ENCODE results near the gene NIPBL. TPM values are rescaled to one million over a fixed set of nuclear protein-coding genes. Genes with fewer than 3 reads are reported as not detected.
"Not testable (repeated sequence)": the region's sequence is repeated elsewhere in the genome, so short reads cannot be mapped to it uniquely, and the experiment has no call there.

NIPBL gene
- total RNA-seq, 1 donor from 2014 or later: 46.8 TPM

GRCh38 chr5:37063739-37064138 lies 187.2 kb downstream of the NIPBL start:
- no peak for DNase-seq (ENCODE audit: low spot score)
- intact Hi-C loops (cut with DNase I): no loop called here

DNA sequence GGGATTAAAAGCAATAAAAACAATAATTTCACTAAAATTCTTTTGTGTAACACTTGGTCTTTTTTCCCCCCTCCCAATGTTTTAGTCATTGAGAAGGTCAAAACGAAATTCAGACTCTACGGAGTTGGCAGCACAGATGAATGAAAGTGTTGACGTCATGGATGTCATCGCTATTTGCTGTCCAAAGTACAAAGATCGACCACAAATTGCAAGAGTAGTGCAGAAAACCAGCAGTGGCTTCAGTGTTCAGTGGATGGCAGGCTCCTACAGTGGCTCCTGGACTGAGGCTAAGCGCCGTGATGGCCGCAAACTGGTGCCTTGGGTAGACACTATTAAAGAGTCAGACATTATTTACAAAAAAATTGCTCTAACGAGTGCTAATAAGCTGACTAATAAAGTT lies 187.9 kb downstream of the NIPBL start:
- intact Hi-C loops (cut with DNase I): no loop called here

DNA sequence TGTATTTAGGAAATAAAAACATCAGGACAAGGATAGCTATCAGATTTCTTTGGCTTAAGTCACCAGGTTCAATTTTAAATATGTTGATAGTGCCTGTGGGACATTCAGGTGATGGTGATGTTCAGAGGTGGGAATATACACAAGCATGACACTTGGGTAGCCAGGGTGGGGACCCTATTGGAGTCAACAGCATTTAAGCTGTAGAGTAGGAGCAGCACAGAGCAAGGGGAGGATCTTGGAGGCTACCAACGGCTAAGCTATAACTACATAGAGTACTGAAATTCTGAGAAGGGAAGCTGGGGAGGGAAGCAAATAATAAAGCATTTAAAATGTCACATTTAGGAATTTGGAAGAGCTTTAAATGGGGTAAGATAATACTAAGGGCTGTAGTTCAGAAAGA lies 194.9 kb downstream of the NIPBL start:
- no peak for DNase-seq (ENCODE audit: low spot score)
- intact Hi-C loops (cut with DNase I): no loop called here

More for the DNA sequence above, 187.9 kb downstream of the NIPBL start:
- no peak for DNase-seq (ENCODE audit: low spot score)

DNA sequence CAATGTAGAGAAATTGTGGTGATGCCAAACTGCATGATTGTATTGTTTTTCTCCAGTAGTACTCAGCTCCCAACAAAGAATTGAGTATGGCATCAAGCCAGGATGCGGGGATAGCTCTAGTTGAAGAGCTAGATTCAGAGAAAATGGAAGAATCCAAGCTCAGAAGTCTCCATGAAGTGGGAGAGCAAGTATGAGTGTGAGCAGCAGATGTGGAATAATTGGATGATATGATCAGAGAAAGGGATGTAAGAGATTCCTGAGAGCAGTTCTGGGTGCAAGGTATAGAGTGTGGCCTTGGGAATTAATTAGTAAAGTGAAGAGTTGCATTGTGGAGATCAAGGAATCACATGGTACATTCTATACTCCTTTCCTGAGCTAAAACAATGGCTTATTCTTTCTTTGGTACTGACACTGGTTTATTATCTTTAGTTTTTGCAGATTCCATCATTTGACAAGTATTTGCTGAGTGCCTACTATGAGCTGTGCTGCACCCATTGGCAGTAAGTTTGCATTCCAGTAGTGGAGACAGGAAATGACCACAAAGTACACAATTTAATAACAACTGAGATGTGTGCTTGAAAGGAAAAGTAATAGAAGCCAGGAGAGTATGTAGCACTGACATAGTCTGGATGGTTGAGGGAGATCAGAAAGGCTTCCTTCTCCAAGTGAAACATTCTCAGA lies 195.5 kb downstream of the NIPBL start:
- no peak for DNase-seq (ENCODE audit: low spot score)

GRCh38 chr5:37075399-37075950 lies 198.9 kb downstream of the NIPBL start:
- intact Hi-C loops (cut with DNase I): no loop called here
- DNase-seq (ENCODE audit: low spot score): no peak

More for the DNA sequence above, 195.5 kb downstream of the NIPBL start:
- intact Hi-C loops (cut with DNase I): no loop called here

DNA sequence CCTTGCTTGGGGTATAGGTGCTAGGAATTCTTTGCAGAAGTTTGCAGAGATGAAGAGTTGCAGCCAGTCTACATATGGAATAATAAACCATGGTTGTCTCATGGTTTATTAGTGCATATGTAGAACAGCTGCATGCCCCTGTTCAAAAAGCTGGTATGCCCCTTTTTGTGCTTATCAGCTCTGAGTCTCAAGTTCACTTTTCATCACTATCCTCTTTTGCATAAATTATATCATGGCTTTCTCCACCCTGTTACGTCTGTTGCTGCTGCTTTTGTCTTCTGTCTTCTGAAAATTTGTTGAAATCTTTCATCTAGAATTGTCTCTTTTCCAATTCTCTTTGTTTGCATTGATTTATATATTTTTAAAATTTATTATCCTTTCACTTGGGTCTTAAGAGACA lies 200.6 kb downstream of the NIPBL start:
- DNase-seq (ENCODE audit: low spot score): no peak
- intact Hi-C loops (cut with DNase I): no loop called here

DNA sequence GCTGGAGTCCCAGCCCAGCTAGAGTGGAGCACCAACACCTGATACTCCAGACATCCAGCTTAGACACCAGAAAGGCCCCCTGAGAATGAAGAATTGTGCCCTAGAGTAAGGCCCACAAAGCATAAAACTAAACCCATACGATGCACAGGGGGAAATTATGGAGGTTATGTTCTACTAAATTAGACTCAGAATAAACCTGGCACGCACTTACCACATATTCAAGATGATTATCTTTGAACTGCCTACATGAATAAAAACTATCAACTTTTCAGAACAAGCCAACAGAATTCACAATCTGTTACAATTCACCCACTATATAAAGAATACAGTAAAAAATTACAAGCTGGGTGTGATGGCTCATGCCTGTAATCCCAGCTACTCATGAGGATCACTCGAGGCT lies 204.1 kb downstream of the NIPBL start:
- DNase-seq (ENCODE audit: low spot score): no peak
- intact Hi-C loops (cut with DNase I): no loop called here

GRCh38 chr5:37082977-37083376 lies 206.4 kb downstream of the NIPBL start:
- DNase-seq (ENCODE audit: low spot score); intact Hi-C loops (cut with DNase I): not testable (repeated sequence)

DNA sequence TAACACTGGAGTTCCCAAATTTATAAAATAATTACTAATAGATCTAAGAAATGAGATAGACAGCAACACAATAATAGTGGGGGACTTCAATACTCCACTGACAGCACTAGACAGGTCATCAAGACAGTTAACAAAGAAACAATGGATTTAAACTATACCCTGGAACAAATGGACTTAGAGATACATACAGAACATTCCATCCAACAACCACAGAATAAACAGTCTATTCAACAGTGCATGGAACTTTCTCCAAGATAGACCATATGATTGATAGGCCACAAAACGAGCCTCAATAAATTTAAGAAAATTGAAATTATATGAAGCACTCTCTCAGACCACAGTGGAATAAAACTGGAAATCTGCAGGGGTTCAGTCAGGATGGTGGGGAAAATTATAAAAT lies 209.5 kb downstream of the NIPBL start:
- intact Hi-C loops (cut with DNase I); DNase-seq (ENCODE audit: low spot score): not testable (repeated sequence)

GRCh38 chr5:37086466-37087173 lies 210.1 kb downstream of the NIPBL start:
- no peak for DNase-seq (ENCODE audit: low spot score)
- intact Hi-C loops (cut with DNase I): no loop called here

DNA sequence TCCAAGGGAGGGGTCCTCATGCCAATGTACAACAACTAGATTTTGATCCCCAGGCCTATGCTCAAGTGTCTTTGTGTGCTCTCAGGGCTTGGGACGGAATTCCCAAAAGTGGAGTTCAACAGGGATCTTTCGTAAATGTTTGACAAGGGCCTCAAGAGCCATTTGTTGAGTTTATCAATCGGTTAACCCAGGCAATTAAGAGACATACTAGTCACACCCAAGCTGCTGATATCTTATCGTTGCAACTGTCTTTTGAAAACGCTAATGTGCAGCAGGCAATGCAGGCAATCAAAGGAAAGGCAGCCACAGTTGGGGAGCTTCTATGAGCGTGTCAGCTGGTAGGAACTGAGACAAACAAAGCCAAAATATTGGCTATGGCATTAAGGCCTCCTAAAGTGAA lies 211.4 kb downstream of the NIPBL start:
- intact Hi-C loops (cut with DNase I): no loop called here

DNA sequence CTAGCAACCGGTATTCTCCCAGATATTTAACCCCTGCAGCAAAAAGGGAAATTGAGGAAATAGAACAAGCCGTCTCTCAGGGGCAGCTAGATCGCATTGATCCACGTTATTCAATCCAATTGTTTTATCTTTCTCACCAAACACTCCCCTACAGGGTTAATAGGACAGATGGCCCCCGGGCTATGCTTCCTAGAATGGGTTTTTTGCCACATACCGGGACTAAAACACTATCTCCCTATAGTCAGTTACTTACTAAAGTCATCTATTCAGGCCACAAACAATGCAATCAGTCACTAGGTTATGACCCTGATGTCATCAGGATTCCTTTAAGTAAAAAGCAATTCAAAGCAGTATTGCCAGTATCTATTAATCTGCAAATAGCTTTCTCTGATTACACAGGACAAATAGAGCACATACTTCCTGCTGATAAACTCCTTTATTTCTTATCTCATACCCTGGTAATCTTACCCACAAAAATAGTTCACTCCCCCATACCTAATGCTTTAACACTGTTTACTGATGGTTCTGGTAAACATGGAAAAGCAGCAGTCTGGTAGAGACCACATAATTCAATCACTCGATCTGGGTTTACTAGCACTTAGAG lies 213.7 kb downstream of the NIPBL start:
- intact Hi-C loops (cut with DNase I): no loop called here
- no peak for DNase-seq (ENCODE audit: low spot score)

More for the DNA sequence above, 211.4 kb downstream of the NIPBL start:
- no peak for DNase-seq (ENCODE audit: low spot score)

DNA sequence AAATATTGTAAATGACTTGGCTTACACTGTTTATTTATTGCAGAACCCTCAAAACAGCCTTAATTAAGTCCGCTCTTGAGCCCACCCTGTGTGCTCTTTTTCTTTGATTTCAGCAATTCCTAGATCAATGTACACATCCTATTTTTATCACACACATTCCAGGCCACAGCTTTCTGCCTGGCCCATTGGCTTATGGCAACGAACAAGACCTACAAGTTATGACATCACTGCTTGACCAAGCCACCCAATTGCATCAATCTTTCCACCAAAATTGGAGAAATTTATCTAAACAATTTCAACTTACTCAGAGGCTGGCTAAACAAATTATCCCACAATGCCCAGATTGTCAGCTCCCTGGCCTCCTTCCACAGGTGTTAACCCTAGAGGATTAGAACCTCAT lies 214.2 kb downstream of the NIPBL start:
- intact Hi-C loops (cut with DNase I): no loop called here
- DNase-seq (ENCODE audit: low spot score): no peak

DNA sequence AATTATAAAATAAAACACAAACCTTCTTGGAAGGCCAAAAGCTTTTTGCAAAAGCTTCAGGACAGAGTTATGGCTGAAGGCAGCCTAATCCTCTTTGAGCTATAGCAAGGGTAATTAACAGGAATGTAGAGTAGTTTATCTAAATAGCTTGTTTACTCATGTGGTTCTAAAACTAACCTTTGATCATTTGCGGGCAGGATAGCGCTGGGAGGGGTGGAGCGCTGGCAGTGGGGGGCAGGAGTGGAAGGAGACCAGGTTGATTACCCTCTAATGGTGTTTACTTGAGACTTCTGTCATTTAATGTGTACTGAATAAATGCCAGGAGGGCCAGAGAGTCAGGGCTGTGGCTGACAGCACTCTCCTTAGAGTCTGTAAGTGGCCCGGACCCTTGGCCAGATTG lies 217.2 kb downstream of the NIPBL start:
- intact Hi-C loops (cut with DNase I); DNase-seq (ENCODE audit: low spot score): not testable (repeated sequence)

GRCh38 chr5:37099267-37099666 lies 222.7 kb downstream of the NIPBL start:
- intact Hi-C loops (cut with DNase I); DNase-seq (ENCODE audit: low spot score): not testable (repeated sequence)

GRCh38 chr5:37103302-37103701 lies 226.7 kb downstream of the NIPBL start:
- intact Hi-C loops (cut with DNase I): no loop called here
- DNase-seq (ENCODE audit: low spot score): no peak

DNA sequence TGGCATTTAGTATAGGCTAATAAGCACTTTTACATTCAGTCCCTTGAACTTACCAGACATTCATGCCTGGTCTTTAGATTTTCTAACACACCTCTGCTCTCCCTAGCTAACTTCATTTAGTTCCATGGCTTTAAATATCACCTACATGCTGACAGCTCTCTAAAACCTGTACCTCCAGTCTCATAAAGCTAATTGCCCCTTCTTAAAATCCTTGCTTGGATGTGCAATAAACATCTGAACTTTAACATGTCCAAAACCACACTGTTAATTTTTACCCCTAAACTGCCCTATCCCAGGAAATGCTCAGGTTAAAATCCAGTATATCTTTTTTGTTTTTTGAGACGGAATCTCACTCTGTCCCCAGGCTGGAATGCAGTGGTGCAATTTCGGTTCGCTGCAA lies 232.8 kb downstream of the NIPBL start:
- no peak for DNase-seq (ENCODE audit: low spot score)
- intact Hi-C loops (cut with DNase I): no loop called here

- DNase-seq (ENCODE audit: low spot score): no peak
- intact Hi-C loops (cut with DNase I): no loop called here
Observed at GRCh38 chr5:37110135-37110534, 233.6 kb downstream of the NIPBL start.

GRCh38 chr5:37111426-37112382 lies 235.1 kb downstream of the NIPBL start:
- no peak for DNase-seq (ENCODE audit: low spot score)
- intact Hi-C loops (cut with DNase I): no loop called here
